Mucosa of rectum (tissue), 2 donors: ENCODE results near the gene LCK.

ENCODE experiments used
- H3K27ac ChIP-seq, 2 donors: one replicate each; pipeline ENCODE4 v1.7.0; 2013; ENCODE audit warnings: inconsistent platforms in 2 of 2, low read depth in 2 of 2, low read length in 2 of 2
- H3K27me3 ChIP-seq, 2 donors: one replicate each; pipeline ENCODE4 v1.7.0; 2013; ENCODE audit warnings: low read length in 2 of 2; ENCODE audit not compliant: control insufficient read depth in 2 of 2, insufficient read depth in 2 of 2
- H3K36me3 ChIP-seq, 2 donors: one replicate each; pipeline ENCODE4 v1.7.0; 2013; ENCODE audit warnings: low read length in 2 of 2; ENCODE audit not compliant: control insufficient read depth in 2 of 2, insufficient read depth in 2 of 2
- H3K4me1 ChIP-seq, 2 donors: one replicate each; pipeline ENCODE4 v1.7.0; 2013; ENCODE audit warnings: low read length in 2 of 2, mild to moderate bottlenecking in 1 of 2; ENCODE audit not compliant: control insufficient read depth in 2 of 2, insufficient read depth in 2 of 2
- H3K4me3 ChIP-seq, 2 donors: one replicate each; pipeline ENCODE4 v1.7.0; 2013; ENCODE audit warnings: low read length in 2 of 2
- H3K9ac ChIP-seq, 2 donors: one replicate each; pipeline ENCODE4 v1.7.0; 2013; ENCODE audit warnings: low read length in 2 of 2, low read depth in 1 of 2, mild to moderate bottlenecking in 1 of 2
- H3K9me3 ChIP-seq, 2 donors: one replicate each; pipeline ENCODE4 v1.7.0; 2013; ENCODE audit warnings: low read length in 2 of 2; ENCODE audit not compliant: control insufficient read depth in 2 of 2
- donor health status: healthy.
- donor health status: Normal muscosa, but diverticular disease.

The LCK gene

DNA sequence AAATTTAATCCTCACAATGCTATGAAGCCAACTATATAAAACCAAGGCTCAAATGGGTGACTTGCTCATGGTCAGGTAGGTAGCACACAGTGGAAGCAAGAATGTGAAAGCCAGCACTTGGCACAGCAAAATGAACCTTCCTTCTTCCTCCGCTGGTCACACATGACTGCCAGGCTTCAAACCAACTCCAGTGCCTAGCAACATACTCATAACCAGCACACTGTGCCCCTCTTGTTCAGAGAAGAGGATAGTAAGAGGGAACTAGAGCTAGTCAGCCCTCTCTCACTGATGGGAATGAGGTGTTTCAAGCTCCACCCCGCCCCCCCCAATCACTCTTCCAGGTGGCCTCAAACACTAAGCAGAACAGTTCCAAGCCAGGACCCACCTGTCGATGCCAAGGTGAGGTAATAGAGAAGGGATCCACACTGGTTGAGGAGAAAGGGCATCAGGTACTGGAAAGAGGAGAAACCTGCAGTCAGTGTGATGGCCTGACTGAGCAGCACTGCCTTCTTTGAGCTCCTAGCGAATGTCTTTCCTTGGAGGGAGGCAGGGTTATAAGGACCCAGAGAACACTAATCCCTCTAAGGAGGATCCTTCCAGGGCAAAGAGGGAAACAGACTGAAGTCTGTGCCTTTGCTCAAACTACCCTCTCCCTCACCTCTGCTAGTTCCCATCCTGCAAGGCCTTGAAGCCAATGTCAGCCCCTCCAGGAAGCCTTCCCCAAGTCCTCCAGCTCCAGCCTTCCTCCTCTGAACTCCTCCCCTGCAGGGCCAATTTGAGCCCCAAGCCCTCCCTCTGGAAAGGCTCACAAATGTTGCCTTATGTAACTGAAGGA is 30.1 kb upstream of the LCK start:
- Histone ChIP-seq H3K36me3 (peaks cover 23 to 28% of the 10 kb centered on the region in 2 donors), H3K4me1 (peaks cover 29 to 36% of the 10 kb centered on the region in 2 donors), H3K9ac (peak overlapping the region; percentile 74 to 98), H3K9me3 (no peaks in the 10 kb centered on the region), H3K4me3 (peak overlapping the region; percentile 95 to 96), H3K27ac (peak overlapping the region in 1 of 2 donors; percentile 85), H3K27me3 (no peaks in the 10 kb centered on the region)

- peak overlapping the region; percentile 95 to 96 for H3K4me3 ChIP-seq
- H3K4me1 ChIP-seq = peaks cover 23 to 30% of the 10 kb centered on the region in 2 donors
- H3K9ac ChIP-seq = peak overlapping the region; percentile 74 to 98
- H3K36me3 ChIP-seq = peaks cover 24 to 30% of the 10 kb centered on the region in 2 donors
- no peaks in the 10 kb centered on the region for H3K27me3 ChIP-seq
- H3K9me3 ChIP-seq = no peaks in the 10 kb centered on the region
- peak overlapping the region in 1 of 2 donors; percentile 85 for H3K27ac ChIP-seq
These were observed 29.5 kb upstream of the LCK start for GRCh38 chr1:32221581-32221979.

DNA sequence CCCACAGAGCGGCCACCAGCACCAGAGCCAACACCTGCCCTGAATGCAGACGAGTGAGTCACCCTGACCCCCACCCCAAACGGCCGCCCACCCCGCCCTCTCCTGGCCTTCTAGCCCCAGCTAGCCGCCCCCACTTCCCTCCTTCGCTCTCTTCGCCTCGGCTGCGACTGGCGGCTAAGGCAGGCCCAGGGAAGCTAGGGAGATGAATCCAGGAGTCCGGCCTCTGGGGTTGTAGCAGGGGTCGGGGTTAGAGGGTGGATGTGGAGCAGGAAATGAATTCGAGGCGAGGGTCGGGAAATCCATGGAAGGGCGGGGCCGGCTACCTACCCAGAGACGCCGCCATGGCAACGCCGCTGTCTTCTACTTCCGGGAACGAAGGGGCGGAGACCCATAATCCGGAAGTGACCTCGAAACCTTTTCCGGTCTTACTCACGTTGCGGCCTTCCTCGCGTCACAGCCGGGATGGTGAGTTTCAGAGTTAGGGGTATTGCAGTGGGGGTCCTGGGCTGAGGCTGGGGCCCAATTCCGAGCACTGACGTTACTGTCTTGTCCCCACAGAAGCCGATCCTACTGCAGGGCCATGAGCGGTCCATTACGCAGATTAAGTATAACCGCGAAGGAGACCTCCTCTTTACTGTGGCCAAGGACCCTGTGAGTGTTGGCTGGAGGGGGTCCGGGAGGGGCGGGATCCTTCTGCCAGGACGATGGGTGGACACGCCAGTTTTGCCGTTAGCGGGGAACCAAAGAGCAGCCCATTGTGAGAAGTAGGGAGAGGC is 28.9 kb upstream of the LCK start, which contains the start of the genes EIF3I and TMEM234:
EIF3I (plus strand) TSS at position 428 of the 776 bp plus-strand sequence; CDS start at position 463, 35 bp downstream.
TMEM234 (minus strand) TSS at position 374 of the 776 bp plus-strand sequence; CDS start at position 343, 31 bp downstream.
- Histone ChIP-seq H3K4me1 (peaks cover 18 to 24% of the 10 kb centered on the region in 2 donors), H3K9me3 (no peaks in the 10 kb centered on the region), H3K27me3 (no peaks in the 10 kb centered on the region), H3K27ac (peak within 1 kb of the TSS; percentile 84 to 85), H3K9ac (peak within 1 kb of the TSS; percentile 97 to 98), H3K36me3 (peaks cover 18 to 25% of the 10 kb centered on the region in 2 donors), H3K4me3 (peak within 1 kb of the TSS; percentile 95 to 96)

DNA sequence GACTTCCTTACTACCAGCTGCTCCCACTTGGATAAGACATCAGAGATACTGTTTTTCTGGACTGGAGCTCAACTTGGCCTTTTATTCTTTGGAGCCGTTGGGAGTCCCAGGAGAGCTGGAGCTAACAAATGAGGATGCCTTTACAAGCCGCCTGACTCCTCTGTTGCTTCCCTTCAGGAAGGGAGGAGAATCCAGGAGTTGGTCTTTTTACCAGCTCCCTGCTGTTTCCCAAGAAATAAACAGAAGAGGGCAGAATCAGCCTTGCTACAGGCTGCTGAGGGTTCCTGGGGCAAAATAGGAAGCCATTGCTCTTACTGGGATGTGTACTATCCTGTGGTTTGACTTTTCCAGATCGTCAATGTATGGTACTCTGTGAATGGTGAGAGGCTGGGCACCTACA is 27.4 kb upstream of the LCK start:
- Histone ChIP-seq H3K36me3 (peaks cover 29 to 36% of the 10 kb centered on the region in 2 donors), H3K27ac (no peak overlapping the region), H3K9me3 (no peaks in the 10 kb centered on the region), H3K4me1 (peaks cover 18% of the 10 kb centered on the region in 2 donors), H3K4me3 (peak overlapping the region in 1 of 2 donors; percentile 26), H3K9ac (peak overlapping the region in 1 of 2 donors; percentile 54), H3K27me3 (no peaks in the 10 kb centered on the region)

GRCh38 chr1:32224285-32224684 is 26.8 kb upstream of the LCK start:
- peaks cover 34 to 41% of the 10 kb centered on the region in 2 donors for H3K36me3 ChIP-seq
- H3K4me3 ChIP-seq = no peak overlapping the region
- no peak overlapping the region for H3K27ac ChIP-seq
- no peaks in the 10 kb centered on the region for H3K9me3 ChIP-seq
- H3K4me1 ChIP-seq = peaks cover 18% of the 10 kb centered on the region in 2 donors
- no peak overlapping the region for H3K9ac ChIP-seq
- no peaks in the 10 kb centered on the region for H3K27me3 ChIP-seq

GRCh38 chr1:32228771-32229170 is 22.3 kb upstream of the LCK start:
- Histone ChIP-seq H3K9me3 (no peaks in the 10 kb centered on the region), H3K4me1 (peaks cover 0 to 2% of the 10 kb centered on the region in 2 donors), H3K27me3 (no peaks in the 10 kb centered on the region), H3K27ac (no peak overlapping the region), H3K9ac (no peak overlapping the region), H3K36me3 (peaks cover 50 to 61% of the 10 kb centered on the region in 2 donors), H3K4me3 (no peak overlapping the region)

GRCh38 chr1:32231843-32232432 is 19.1 kb upstream of the LCK start:
- peaks cover 36 to 45% of the 10 kb centered on the region in 2 donors for H3K36me3 ChIP-seq
- H3K9me3 ChIP-seq = no peaks in the 10 kb centered on the region
- H3K27me3 ChIP-seq = no peaks in the 10 kb centered on the region
- no peaks in the 10 kb centered on the region for H3K4me1 ChIP-seq
- no peak overlapping the region for H3K9ac ChIP-seq
- H3K4me3 ChIP-seq = no peak overlapping the region
- no peak overlapping the region for H3K27ac ChIP-seq

DNA sequence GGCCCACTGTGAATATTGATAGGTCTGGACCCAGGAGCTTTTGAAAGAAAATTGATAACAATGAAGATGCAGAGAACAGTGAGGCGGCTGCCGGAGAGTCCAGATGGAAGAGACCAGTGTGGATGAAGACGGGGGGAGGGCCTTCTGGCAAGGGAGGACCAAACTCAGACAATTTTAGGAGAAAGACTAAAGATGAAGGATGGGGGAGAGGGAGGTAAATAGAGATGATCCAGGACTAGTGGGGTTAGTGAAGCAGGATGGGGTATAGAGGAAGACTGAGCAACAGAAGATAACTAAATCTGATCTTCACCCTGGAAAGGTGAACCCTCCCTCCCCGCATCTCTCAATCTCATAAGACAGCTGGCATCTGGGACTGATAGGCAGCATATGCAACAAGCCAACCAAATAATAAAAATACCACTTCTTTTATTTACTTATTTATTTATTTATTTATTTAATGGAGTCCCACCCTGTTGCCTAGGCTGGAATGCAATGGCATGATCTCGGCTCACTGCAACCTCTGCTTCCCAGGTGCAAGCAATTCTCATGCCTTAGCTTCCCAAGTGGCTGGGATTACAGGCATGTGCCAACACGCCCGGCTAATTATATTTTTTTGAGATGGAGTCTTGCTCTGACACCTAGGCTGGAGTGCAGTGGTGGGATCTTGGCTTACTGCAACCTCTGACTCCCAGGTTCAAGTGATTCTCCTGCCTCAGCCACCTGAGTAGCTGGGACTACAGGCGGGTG is 18.3 kb upstream of the LCK start:
- Histone ChIP-seq H3K4me3 (no peak overlapping the region), H3K9me3 (no peaks in the 10 kb centered on the region), H3K27me3 (no peaks in the 10 kb centered on the region), H3K27ac (no peak overlapping the region), H3K4me1 (no peaks in the 10 kb centered on the region), H3K36me3 (peaks cover 30 to 39% of the 10 kb centered on the region in 2 donors), H3K9ac (no peak overlapping the region)

GRCh38 chr1:32234792-32235191 is 16.3 kb upstream of the LCK start:
- H3K27ac ChIP-seq = no peak overlapping the region
- H3K9ac ChIP-seq = no peak overlapping the region
- H3K4me1 ChIP-seq = peaks cover 0 to under 1% of the 10 kb centered on the region in 2 donors
- H3K36me3 ChIP-seq = peaks cover 16 to 22% of the 10 kb centered on the region in 2 donors
- no peaks in the 10 kb centered on the region for H3K27me3 ChIP-seq
- no peak overlapping the region for H3K4me3 ChIP-seq
- H3K9me3 ChIP-seq = no peaks in the 10 kb centered on the region
